Breast epithelium (tissue), 3 donors: ENCODE data around the gene MYH10.

Experiments
- POLR2A ChIP-seq: fragments of 450-650 bp; IDR thresholded peaks from one replicate; pipeline ENCODE4 v1.6.1; 2016; ENCODE audit warnings: antibody characterized with exemption, mild to moderate bottlenecking, moderate library complexity
- POLR2AphosphoS5 ChIP-seq, 3 donors: sonication (generic); formaldehyde crosslinking; IDR thresholded peaks; one replicate each; pipeline ENCODE4 v1.6.1; 2017; ENCODE audit warnings: antibody characterized with exemption in 3 of 3
- TF ChIP-seq, protein P1 (sequence below), 3 donors: fragments of 450-650 bp; IDR thresholded peaks; one replicate each; pipeline ENCODE4 v1.5.1; 2016 to 2017; ENCODE audit warnings: antibody characterized with exemption in 3 of 3, mild to moderate bottlenecking in 3 of 3, moderate library complexity in 3 of 3

DNA sequence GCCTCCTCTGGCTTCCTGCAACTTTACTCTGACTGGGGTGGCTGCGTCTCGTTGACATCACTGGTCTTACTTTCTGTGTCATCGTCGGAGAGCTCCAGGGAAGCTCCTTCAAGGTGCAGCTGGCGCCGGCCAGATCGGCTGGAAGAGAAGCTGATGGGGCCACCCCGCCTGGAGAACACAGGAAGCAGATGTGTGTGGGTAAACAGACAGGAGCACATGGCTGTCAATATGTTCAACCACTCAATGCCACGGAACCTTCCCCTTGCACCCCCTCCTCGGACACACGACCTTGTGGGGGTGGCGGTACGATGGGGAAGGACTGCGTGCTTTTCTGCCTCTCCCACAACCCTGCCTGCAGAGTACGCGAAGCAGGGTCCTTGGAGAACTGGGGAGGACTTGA lies 154.7 kb downstream of the MYH10 start:
- TF ChIP-seq, protein P1, sequence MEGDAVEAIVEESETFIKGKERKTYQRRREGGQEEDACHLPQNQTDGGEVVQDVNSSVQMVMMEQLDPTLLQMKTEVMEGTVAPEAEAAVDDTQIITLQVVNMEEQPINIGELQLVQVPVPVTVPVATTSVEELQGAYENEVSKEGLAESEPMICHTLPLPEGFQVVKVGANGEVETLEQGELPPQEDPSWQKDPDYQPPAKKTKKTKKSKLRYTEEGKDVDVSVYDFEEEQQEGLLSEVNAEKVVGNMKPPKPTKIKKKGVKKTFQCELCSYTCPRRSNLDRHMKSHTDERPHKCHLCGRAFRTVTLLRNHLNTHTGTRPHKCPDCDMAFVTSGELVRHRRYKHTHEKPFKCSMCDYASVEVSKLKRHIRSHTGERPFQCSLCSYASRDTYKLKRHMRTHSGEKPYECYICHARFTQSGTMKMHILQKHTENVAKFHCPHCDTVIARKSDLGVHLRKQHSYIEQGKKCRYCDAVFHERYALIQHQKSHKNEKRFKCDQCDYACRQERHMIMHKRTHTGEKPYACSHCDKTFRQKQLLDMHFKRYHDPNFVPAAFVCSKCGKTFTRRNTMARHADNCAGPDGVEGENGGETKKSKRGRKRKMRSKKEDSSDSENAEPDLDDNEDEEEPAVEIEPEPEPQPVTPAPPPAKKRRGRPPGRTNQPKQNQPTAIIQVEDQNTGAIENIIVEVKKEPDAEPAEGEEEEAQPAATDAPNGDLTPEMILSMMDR (IDR thresholded peaks at IDR 0.05): no peak
- TF ChIP-seq POLR2A (no peak), POLR2AphosphoS5 (IDR thresholded peaks at IDR 0.05) (no peak)
